HG03432 (cell line): ENCODE results near the gene CNTRL.
"Not testable (repeated sequence)": the region's sequence is repeated elsewhere in the genome, so short reads cannot be mapped to it uniquely, and the experiment has no call there.

Source experiments
- ATAC-seq: cut with Tn5 transposase; IDR thresholded peaks from one replicate; pipeline ENCODE4 v1.9.1; 2021; ENCODE audit warnings: mild to moderate bottlenecking, moderate library complexity; ENCODE audit not compliant: unreplicated experiment

Gene CNTRL

DNA sequence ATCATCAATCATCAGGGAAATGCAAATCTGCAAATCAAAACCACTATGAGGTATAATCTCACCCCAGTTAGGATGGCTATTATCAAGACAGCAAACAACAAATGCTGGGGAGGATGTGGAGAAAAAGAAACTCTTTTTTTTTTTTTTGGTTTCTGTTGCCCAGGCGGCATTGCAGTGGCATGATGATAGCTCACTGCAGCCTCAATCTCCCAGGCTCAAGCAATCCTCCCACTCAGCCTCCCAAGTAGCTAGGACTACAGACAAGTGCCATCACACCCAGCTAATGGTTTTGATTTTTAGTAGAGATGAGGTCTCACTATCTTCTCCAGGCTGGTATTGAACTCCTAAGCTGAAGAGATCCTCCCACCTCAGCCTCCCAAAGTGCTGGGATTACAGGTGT is 5.4 kb upstream of the CNTRL start:
- ATAC-seq: no peak

DNA sequence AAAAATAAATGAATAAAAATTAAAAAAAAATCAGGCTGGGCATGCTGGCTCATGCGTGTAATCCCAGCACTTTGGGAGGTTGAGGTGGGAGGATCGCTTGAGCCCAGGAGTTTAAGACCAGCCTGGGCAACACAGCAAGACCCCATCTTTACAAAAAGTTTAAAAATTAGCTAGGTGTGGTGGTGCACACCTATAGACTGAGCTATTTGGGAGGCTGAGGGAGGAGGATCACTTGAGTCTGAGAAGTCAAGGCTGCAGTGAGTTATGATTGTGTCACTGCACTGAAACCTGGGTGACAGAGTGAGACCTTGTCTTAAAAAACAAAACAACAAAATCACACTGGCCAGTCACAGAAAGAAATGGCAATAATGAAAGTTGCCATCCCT is 3.4 kb upstream of the CNTRL start:
- no peak for ATAC-seq

DNA sequence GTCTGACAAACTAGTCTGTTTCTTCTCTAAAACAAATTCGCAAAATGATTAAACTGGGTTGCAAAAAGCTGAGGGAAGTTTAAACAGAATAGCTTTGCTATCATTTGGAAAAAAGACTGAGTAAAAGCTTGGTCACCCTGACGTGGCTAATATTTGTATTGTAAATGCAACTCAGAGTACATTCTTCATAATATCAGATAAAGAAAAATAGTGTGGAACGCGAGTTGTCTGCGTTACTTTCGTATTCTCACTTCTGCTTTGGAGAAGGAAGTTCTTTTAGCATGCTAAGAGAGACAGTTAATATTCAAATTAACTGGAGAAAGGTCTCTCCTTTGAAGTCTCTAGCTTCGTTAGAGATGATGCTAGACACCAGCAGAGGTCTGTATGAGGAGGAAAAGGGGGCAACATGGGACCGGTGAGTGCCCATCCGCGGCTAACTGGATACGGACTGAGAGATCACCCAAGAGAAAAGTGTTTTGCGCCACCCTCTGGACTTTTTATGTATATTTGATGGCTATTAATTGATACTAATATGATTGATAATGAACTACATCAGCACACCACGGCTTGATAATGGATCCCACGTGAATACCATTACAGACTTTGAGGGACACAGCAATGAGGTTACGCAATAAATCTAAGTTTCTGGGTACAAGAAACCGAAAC is 2.9 kb upstream of the CNTRL start:
- peak; percentile 43 for ATAC-seq

DNA sequence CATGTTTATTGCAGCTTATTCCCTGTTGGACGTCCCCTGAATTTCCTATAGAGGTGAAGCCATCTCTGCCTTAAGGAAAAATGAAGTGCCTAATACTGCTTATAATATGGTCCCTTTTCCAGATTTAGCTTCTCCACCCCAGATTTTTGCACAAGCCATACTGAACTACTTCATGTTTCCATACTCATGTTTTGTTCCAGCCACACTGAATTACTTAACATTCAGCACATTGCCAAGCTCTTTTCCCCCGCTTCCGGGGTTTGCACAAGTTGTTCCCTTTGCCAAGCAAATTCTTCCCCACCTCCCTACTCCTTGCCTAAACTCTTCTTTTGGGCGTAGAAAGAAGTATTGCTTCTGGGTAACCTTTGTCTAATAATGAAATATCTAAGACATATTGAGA is 1.7 kb upstream of the CNTRL start:
- no peak for ATAC-seq

DNA sequence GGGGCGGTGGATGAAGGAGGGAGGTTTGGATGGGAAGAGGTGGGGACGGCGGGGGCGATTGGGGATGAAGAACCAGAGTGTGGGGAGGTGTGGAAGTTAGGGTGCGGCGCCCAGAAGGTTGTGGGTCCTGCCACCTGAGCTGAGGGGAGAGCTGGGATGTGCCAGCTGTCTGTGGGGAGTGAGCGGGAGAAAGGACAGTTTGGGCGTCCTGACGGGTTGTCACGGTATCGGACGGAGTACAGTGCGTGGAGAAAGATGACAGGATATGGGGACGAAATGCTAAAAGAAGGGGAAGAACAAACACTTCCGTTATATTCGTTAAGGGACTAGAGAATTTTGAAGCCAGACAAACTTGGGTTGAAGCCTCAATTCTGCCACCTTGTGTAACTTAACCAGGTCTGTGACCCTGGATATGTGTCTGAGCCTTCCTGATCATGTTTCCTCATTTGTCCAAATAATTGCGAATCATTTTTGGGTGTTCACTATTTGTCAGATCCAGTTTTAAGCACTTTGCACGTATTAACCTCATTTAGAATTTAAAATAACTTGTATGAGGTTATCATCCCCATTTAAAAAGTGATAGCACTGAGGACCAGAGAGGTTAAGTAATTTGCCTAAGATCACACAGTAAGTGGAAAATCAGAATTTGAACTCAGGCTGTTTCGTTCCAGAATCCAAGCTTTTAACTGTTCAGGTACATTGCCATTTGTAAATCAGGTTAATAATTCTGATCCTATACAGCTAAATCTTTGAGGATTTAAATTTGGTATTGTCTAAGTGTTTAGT is 689 bp downstream of the CNTRL start:
- ATAC-seq: peak; percentile 2

DNA sequence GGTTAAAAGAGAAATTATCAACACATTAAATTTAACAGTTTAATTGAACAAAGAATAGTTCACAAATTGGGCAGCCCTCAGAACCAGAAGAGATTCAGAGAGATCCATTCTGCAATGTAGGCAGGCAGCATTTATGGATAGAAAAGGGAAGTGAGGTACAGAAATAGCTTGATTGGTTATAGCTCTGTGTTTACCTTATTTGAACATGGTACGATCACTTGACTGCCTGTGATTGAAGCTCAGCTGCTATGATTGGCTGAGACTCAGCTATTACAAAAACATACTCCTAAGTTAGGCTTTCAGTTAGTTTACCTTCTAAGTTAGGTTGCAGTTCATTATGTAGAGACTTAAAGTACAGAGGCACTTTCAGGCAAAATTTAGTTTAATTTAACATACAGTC is 7.3 kb downstream of the CNTRL start:
- no peak for ATAC-seq

DNA sequence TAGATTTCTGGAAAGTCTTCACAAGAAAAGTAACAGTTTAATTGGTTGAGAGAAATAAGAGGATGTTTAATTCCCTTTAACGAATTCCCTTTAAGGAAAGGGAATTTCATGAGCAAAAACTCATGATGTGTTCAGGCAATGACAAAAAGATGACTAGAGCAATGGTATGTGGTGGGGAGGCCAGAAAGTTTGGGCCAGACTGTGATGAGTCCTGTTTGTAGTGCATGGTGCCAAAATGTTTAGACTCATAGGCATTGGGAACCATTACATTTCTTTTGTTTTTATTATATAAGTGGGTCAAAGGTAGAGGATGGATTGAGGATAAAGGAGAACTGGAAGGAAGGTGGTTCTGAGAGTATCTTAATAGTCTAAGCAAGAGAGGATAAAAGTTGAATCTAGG is 10.9 kb downstream of the CNTRL start:
- no peak for ATAC-seq

DNA sequence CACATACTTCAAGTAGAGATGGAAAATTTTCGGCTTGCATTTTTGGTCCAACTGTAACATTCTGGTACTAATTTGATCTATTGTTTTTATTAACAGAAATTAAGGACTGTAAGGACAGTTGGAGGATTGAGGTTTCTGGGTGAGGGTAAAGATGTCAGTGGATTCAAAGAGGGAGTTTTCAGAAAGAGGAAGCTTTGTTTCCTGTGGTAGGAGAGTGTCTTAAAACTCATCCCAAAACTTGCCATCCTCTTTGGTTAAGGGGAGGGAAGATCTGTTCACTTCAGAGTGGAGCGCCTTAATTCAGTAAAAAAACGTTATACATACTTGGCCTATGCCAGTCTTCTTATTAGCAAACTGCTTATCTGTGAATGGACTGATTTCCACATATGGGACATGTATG is 13.8 kb downstream of the CNTRL start:
- ATAC-seq: no peak

DNA sequence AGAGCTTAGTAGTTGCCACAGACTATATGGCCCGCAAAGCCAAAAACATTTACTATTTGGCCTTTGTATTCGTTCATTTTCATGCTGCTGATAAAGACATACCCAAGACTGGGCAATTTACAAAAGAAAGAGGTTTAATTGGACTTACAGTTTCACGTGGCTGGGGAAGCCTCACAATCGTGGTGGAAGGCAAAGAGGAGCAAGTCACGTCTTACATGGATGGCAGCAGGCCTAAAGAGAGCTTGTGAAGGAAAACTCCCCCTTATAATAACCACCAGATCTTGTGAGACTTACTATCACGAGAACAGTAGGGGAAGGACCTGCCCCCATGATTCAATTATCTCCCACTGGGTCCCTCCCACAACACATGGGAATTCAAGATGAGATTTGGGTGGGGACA is 16.0 kb downstream of the CNTRL start:
- not testable (repeated sequence) for ATAC-seq

DNA sequence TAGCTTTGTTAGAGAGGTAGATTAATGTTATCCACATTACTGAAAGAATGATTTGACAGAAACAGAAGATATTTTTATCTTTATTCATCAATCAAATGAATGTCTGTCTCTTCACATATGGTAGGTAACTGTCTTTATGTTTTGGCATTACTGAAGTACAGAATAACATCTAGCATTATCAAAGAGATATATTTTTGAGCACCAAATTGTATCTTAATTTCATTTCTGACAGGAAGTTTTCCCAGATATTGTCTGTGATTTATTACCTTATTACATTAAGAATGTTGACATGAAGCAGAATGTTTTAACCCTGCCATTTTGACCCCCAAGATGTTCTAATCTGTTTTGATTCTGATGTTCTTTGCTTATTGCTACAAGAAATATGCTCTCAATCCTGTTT is 20.3 kb downstream of the CNTRL start:
- ATAC-seq: no peak

DNA sequence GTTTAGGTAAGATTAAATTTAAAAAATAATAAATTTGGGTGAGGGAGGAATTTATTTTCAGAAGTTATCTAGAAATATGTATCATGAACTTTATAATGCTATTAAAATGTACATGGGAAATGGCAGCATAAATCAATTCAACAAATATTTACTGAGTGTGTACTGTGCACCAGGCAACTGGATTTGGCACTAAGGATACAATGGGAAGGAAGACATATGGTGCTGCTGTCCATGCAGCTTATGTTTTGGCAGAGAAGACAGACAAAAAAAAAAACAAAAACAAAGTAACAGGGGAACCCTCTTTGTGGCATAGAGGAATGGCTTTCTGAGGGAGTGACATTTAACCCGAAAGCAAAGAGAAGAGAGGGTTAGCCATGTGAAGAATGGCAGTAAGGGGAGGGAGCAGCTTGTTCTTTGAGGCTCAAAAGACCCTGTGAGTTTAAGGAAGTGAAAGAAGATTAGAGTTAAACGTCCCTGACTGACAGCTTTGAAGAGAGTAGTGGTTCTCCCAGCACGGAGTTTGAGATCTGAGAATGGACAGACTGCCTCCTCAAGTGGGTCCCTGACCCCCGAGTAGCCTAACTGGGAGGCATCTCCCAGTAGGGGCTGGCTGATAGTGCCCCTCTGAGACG is 23.9 kb downstream of the CNTRL start:
- ATAC-seq: no peak

DNA sequence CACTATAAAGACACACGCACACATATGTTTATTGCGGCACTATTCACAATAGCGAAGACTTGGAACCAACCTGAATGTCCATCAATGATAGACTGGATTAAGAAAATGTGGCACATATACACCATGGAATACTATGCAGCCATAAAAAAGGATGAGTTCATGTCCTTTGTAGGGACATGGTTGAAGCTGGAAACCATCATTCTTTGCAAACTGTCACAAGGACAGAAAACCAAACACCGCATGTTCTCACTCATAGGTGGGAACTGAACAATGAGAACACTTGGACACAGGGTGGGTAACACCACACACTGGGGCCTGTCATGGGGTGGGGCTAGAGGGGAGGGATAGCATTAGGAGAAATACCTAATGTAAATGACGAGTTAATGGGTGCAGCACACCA is 29.3 kb downstream of the CNTRL start:
- not testable (repeated sequence) for ATAC-seq

DNA sequence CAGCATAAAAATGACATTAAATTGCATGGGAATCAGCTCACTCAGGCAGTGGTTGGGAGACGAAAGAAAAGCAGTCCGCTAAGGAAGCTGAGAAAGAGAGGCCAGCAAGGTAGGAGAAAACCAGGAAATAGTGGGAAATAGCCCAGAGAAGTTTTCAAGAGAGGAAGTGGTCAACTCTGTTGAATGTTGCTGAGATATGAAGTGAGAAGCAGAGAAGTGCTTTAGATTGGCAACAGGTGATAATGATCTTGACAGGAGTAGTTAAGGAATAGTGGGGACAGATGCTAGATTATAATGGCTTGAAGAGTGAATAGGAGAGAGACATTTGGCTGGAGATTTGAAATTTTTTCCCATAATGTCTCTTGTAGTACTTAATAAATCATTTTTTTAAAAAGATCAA is 30.8 kb downstream of the CNTRL start:
- ATAC-seq: no peak

DNA sequence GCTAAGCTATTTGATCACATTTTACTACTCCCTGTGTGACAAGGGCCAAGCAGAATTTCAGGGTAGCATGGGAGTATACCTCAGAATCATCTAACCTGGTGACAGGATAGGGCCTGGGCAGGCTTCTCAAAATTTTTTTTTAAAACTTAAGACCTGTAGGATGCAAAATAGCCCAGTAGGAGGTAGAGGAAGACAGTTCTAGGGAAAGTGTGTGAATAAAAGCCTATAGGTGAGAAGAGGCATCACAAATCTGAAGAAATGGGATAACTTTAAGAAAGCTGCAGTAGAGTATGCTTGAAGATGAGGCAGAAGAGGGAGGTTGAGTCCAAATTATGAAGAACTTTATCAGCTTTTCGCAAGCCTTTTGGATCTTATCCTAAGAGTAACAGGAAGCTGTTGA is 32.3 kb downstream of the CNTRL start:
- no peak for ATAC-seq

DNA sequence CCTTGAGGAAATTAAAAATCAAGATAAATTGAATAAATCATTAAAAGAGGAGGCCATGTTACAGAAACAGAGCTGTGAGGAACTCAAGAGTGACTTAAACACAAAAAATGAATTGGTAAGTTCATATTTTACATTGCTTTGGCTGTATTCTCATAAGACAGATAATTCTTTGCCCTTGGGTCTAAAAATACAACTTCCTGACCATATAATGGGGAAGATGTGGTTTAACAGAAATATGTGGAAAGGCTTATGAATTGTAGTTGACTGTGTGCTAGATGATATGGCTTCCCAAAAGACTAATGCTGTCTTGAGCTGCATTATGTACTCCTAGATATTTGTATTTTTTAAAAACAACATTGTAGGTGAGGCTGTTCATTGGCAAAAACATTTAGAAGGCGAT is 33.1 kb downstream of the CNTRL start:
- ATAC-seq: no peak

DNA sequence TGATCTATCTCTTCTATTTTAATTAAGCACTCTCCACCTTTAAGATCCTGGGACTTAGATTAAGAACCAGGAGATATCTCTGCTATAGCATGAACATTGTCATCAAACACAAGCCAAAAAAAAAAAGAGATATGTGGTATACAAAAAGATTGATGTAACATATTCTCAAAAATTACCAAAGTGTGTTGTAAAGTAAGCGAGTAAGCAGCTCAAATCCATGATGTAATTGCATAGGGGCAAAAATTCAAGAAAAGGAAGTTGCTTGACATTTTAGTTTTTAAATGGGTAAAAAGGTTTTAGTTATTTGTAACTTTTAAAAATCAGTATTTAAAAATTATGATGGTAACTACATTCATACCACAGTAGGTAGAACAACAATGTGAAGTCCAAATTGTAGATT is 40.7 kb downstream of the CNTRL start:
- no peak for ATAC-seq

DNA sequence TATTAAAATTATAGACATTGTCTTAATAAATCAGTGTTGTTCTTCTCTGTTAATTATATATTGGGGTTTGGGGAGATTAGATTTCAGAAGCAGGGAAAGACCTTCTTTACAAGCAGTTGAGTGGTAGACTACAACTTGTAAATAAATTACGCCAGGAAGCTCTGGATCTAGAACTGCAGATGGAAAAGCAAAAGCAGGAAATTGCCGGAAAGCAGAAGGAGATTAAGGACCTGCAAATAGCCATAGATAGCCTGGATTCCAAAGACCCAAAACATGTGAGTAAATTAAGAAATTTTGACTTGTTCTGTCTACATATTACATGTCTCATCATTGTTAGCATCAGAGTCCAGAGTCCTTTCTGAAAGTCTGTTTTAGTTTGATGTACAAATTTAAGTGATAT is 43.5 kb downstream of the CNTRL start:
- no peak for ATAC-seq

DNA sequence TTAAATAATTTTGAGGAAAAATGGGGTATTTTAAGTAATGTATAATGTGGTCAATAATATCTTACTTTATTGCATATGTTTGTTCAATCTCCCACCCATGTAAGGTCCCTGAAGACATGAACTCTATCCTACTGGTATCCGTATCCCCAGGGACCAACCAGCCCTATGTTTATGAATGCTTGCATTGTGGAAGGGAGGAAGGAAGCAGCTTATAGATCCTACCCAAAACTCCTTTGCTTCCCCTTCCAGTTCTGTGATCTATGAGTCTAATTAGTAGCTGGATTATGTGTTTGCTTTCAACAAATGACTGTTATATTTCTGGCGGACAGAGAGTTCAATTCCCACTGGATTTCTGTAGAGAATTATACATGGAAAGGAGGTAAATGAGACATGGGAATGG is 45.6 kb downstream of the CNTRL start:
- no peak for ATAC-seq

DNA sequence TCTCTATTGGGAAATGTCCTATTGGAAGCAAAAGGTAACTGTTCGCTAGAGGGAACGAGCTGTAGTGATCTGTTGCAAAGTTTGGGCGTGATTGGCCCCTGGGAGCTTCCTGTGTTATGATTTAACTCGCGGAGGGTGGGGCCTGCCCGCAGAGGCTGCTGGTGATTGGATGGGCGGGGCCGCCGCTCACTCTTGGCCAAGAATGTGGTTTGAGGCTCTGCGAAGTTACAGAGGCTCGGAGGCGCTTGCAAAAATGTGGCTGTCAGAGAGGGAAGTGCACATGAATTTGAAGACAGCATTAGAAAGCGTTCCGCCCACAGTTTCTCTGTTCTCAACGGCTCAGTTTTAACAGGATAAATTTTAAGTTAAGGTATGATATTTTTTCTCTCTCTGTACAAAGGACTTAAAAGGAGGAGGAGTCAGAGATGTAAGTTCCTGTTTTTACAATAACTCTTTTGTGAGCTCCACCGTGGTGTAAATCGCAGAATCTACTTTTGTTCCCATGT is 46.9 kb downstream of the CNTRL start:
- peak; percentile 99 for ATAC-seq

DNA sequence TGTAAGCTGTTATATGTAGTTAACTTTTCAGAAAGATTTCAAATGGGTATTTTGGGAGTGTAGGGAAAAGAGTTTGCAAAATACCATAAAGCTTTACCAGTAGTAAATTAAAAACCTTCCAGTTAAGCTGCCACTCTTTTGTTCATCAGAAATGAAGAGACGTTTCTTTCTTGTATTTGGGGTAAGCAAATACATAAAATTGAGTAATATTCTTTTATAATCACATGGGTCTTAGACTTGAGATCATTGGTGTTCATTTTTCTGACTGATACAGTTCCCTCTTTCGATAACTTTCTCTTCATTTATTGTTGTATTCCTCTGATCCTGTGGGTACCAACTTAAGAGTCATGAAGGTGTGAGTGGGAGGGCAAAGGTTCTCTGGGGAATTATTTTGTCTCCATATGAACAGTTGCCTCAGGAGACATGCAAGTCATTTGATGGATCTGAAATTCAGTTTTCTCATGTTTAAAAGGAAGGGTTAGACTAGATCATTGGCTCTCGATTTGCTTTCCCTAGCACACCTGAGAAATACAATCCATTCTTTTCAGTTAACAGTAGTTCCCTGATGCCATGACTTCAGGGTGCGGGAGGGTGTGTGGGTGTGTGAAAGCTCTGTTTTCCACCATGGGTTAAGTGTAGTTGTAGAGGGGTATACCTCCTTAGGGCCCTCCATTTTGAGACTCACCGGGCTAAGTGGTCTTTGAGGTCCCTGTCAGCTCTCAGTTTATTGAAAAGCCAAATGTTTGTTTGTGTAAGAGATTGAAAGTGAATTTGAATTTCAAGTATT is 47.7 kb downstream of the CNTRL start:
- ATAC-seq: no peak

DNA sequence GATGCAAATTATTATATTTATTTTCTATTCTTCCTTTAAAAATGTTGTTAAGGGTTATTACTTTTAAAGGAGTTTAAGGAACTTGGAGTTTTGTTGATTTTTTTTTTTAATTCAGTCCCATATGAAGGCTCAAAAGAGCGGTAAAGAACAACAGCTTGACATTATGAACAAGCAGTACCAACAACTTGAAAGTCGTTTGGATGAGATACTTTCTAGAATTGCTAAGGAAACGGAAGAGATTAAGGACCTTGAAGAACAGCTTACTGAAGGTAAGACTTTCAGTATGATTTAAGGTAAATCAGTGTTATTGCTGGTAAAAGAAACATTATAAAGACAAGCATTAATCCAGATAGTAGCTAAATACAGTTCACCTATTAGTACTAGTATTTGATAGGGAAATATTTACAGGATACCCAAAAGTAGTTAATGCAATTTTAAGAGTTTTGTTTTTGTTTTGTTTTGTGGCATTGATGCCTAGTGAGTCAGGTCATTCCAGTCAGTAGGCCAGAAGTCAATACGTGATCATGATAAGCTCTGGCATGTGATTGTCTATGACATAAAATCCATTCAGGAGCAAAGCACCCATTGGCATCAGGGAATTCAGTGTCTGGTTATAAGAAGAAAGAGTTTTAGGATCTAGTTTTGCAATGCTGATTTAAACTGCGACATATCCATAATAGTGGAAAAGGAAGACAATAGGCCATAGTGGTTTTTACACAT is 49.2 kb downstream of the CNTRL start:
- no peak for ATAC-seq
